Endothelial cell of umbilical vein (primary cell): Measurements from ENCODE around the gene PPFIBP2. TPM values are rescaled to one million over a fixed set of nuclear protein-coding genes. Genes with fewer than 3 reads are reported as not detected.

Experiments
- BruUV-seq: library from RNA; stranded (reverse); fragments of 400-500 nt; replicated peaks from 2 replicates; lab custom pipeline; 2021; lab: Mats Ljungman, UMichigan
- CTCF ChIA-PET: fragments of 300-600, 350-600 bp; sonication (Branson Sonifier 250); formaldehyde crosslinking; loops from one replicate; lab custom pipeline; 2021; ENCODE audit warnings: antibody characterized with exemption, inconsistent platforms; lab: Charles Lee
- POLR2A ChIA-PET: fragments of 300-600, 350-600 bp; sonication (Branson Sonifier 250); formaldehyde crosslinking; loops from one replicate; lab custom pipeline; 2021; ENCODE audit warnings: antibody characterized with exemption, inconsistent platforms; lab: Charles Lee
- DNase-seq: peaks from one replicate; pipeline ENCODE4 v3.0.0-alpha.2; 2011; ENCODE audit warnings: low read depth, low spot score
- FAIRE-seq: peaks from 2 replicates; lab custom pipeline; 2011; peaks lifted over from hg19 to GRCh38; lab: Jason Lieb, UNC
- H2AFZ ChIP-seq: 2 replicates; pipeline ENCODE4 v1.6.0; 2012; ENCODE audit warnings: low read depth, low read length, control low read depth, inconsistent platforms
- H3K27ac ChIP-seq: 2 replicates; pipeline ENCODE4 v1.5.1; 2011; ENCODE audit warnings: low read depth, mild to moderate bottlenecking, control low read depth, low read length, moderate library complexity; ENCODE audit not compliant: insufficient read depth
- H3K27me3 ChIP-seq, 2 experiments: 2 replicates each; pipeline versions ENCODE4 v1.6.0 to v1.6.1; 2011; ENCODE audit warnings: low read length in 2 of 2, mixed read lengths in 1 of 2; ENCODE audit not compliant: control insufficient read depth in 2 of 2, insufficient read depth in 2 of 2
- H3K36me3 ChIP-seq, 2 experiments: 2 replicates in 1 of 2; 3 replicates in 1 of 2; pipeline ENCODE4 v1.5.1; 2011; ENCODE audit warnings: low read length in 2 of 2, mild to moderate bottlenecking in 1 of 2, moderate library complexity in 1 of 2; ENCODE audit not compliant: control insufficient read depth in 2 of 2, insufficient read depth in 2 of 2; ENCODE audit errors: extremely low read depth in 1 of 2
- H3K4me1 ChIP-seq: 3 replicates; pipeline ENCODE4 v1.5.1; 2011; ENCODE audit warnings: mild to moderate bottlenecking, low read length; ENCODE audit not compliant: control insufficient read depth, insufficient read depth; ENCODE audit errors: extremely low read depth
- H3K4me2 ChIP-seq: 2 replicates; pipeline ENCODE4 v1.6.1; 2011; ENCODE audit warnings: low read length, control low read depth, mixed read lengths; ENCODE audit not compliant: insufficient read depth
- H3K4me3 ChIP-seq, 3 experiments: fragments of 200-600 bp in 1 of 3; sonication (generic), shearing (Covaris generic) in 1 of 3; replicated peaks in 1 of 3; 2 replicates each; pipeline ENCODE4 v1.5.1; 2011 to 2016; ENCODE audit warnings: control low read depth in 3 of 3, low read length in 3 of 3, mild to moderate bottlenecking in 2 of 3, inconsistent platforms in 1 of 3, low read depth in 1 of 3, moderate library complexity in 1 of 3; ENCODE audit not compliant: insufficient read depth in 1 of 3
- H3K79me2 ChIP-seq: 2 replicates; pipeline ENCODE4 v1.6.0; 2012; ENCODE audit warnings: low read length, inconsistent platforms; ENCODE audit not compliant: control insufficient read depth, insufficient read depth
- H3K9ac ChIP-seq: replicated peaks from 2 replicates; pipeline ENCODE3; 2011; ENCODE audit warnings: low read length, control low read depth; ENCODE audit not compliant: insufficient read depth; ENCODE audit errors: extremely low read depth
- H3K9me1 ChIP-seq: replicated peaks from 3 replicates; pipeline ENCODE4 v1.6.0; 2011; ENCODE audit warnings: mild to moderate bottlenecking, low read length; ENCODE audit not compliant: control insufficient read depth, insufficient read depth; ENCODE audit errors: extremely low read depth
- H3K9me3 ChIP-seq: replicated peaks from 2 replicates; pipeline ENCODE4 v1.5.1; 2012; ENCODE audit warnings: low read length, inconsistent platforms; ENCODE audit not compliant: control insufficient read depth, insufficient read depth
- H4K20me1 ChIP-seq: replicated peaks from 2 replicates; pipeline ENCODE3; 2011; ENCODE audit warnings: mild to moderate bottlenecking, low read length; ENCODE audit not compliant: control insufficient read depth, insufficient read depth; ENCODE audit errors: extremely low read depth
- CTCF ChIP-seq, 2 donors: IDR thresholded peaks; 1 replicate in 1 of 2; 2 replicates in 1 of 2; pipeline ENCODE4 v1.5.1; 2011; ENCODE audit warnings: low read length in 2 of 2, mild to moderate bottlenecking in 2 of 2, moderate library complexity in 2 of 2, control low read depth in 1 of 2, inconsistent platforms in 1 of 2, low read depth in 1 of 2; ENCODE audit not compliant: insufficient read depth in 1 of 2; ENCODE audit errors: extremely low read depth in 1 of 2
- FOS ChIP-seq: IDR thresholded peaks from 2 replicates; pipeline ENCODE4 v1.6.1; 2011; ENCODE audit warnings: mild to moderate bottlenecking, low read length, moderate library complexity, borderline replicate concordance; ENCODE audit not compliant: insufficient read depth
- GATA2 ChIP-seq: IDR thresholded peaks from 2 replicates; pipeline ENCODE4 v1.7.0; 2011; ENCODE audit warnings: low read depth, mild to moderate bottlenecking, moderate library complexity, mixed read lengths, low read length; ENCODE audit not compliant: insufficient read length, insufficient read depth
- MAX ChIP-seq: IDR thresholded peaks from 2 replicates; pipeline ENCODE4 v1.6.1; 2011; ENCODE audit not compliant: insufficient read depth, insufficient read length
- MYC ChIP-seq: IDR thresholded peaks from one replicate; pipeline ENCODE4 v1.6.1; 2011; ENCODE audit warnings: mild to moderate bottlenecking, low read depth, low read length
- POLR2A ChIP-seq: IDR thresholded peaks from 2 replicates; pipeline ENCODE4 v1.6.1; 2012; ENCODE audit warnings: low read depth, mild to moderate bottlenecking, control low read depth, low read length
- POLR2AphosphoS5 ChIP-seq: IDR thresholded peaks from 2 replicates; pipeline ENCODE4 v1.6.1; 2012; ENCODE audit warnings: low read depth, mild to moderate bottlenecking, control low read depth, low read length, moderate library complexity; ENCODE audit not compliant: insufficient read depth
- dilution Hi-C: fragments of 300-500 bp; cut with MboI; formaldehyde crosslinking; loops from one replicate; pipeline ENCODE4 v1.15.0; 2019; ENCODE audit warnings: low sequenced_read_pairs; ENCODE audit not compliant: extremely low pct_ligation_motif_present
- intact Hi-C: fragments of 100-400 bp; cut with micrococcal nuclease; formaldehyde crosslinking; loops from one replicate; pipeline ENCODE4 v1.10.0; 2022
- polyA plus RNA-seq, 4 experiments: library from polyadenylated mRNA; depleted of rRNA in 3 of 4; stranded (reverse) in 3 of 4; unstranded in 1 of 4; fragments of >200 nt; gene quantifications; 2 replicates each; pipeline versions ENCODE4 v1.2.1 to v1.2.3, GENCODE V29; 2011 to 2012; ENCODE audit warnings: missing spikeins in 1 of 4
- total RNA-seq: library from RNA; stranded (reverse); gene quantifications from 2 replicates; pipeline ENCODE4 v1.2.3, GENCODE V29; 2021

Gene PPFIBP2
- total and polyA plus RNA-seq, 2 donors (not counting 3 experiments of a cell fraction or from before 2014, with no cell fraction given) = 1.3 to 4.0 TPM

GRCh38 chr11:7533199-7534041, 19.6 kb downstream of the PPFIBP2 start:
- Histone ChIP-seq H3K9me1 (no peaks in the 10 kb centered on the region), H3K4me2 (no peak overlapping the region), H3K36me3 (no peaks in the 10 kb centered on the region), H4K20me1 (no peaks in the 10 kb centered on the region), H2AFZ (no peak overlapping the region), H3K27me3 (no peaks in the 10 kb centered on the region), H3K79me2 (no peaks in the 10 kb centered on the region), H3K9me3 (no peaks in the 10 kb centered on the region), H3K4me1 (no peaks in the 10 kb centered on the region), H3K4me3 (no peak overlapping the region), H3K27ac (no peak overlapping the region), H3K9ac (no peak overlapping the region)
- DNase-seq (no peak), FAIRE-seq (no peak)
- TF ChIP-seq MAX = no peak
- no peak for TF ChIP-seq POLR2A
- no peak for TF ChIP-seq MYC
- no peak for TF ChIP-seq POLR2AphosphoS5
- TF ChIP-seq CTCF (IDR thresholded peaks at IDR 0.05; ENCODE audit: extremely low read depth in 1 of 2, insufficient read depth in 1 of 2, low read depth in 1 of 2, low read length in 2 of 2) = no peak
- no peak for TF ChIP-seq FOS
- no peak for TF ChIP-seq GATA2
- no TSS peak for BruUV-seq
- dilution Hi-C loops = no loop called here
- POLR2A ChIA-PET = no interaction called here
- intact Hi-C loops = no loop called here
- CTCF ChIA-PET = interaction anchor here (1.5 kb wide), 1 partner anchor 123 kb away, joined by 4 read pairs; no protein-coding TSS in a partner anchor
